Adrenal gland (tissue), 5 donors: ENCODE measurements around the gene ZSCAN1.

Source experiments
- CTCF ChIP-seq, 6 experiments: fragments of 450-650 bp in 4 of 6; fragments of 200-600 bp in 2 of 6; sonication (generic) in 1 of 6; IDR thresholded peaks; 1 replicate in 5 of 6; 2 replicates in 1 of 6; pipeline versions ENCODE4 v1.5.1 to v1.8.0; 2016 to 2021; ENCODE audit warnings: antibody characterized with exemption in 6 of 6, mild to moderate bottlenecking in 2 of 6, moderate library complexity in 1 of 6
- POLR2A ChIP-seq, 2 donors: fragments of 450-650 bp; IDR thresholded peaks; one replicate each; pipeline ENCODE4 v1.6.1; 2017; ENCODE audit warnings: antibody characterized with exemption in 2 of 2, mild to moderate bottlenecking in 2 of 2, moderate library complexity in 1 of 2
- donor health status: DM: no; HTN: no; CAD: no.

- TF ChIP-seq CTCF (IDR thresholded peaks at IDR 0.05) (no peak), POLR2A (IDR thresholded peaks at IDR 0.05) (no peak)
These were observed 26.5 kb upstream of the ZSCAN1 start for GRCh38 chr19:58007285-58007684.
